HG03558 (cell line): ENCODE results near the gene CCDC57.

Experiments
- ATAC-seq: cut with Tn5 transposase; IDR thresholded peaks from one replicate; pipeline ENCODE4 v1.9.1; 2021; ENCODE audit warnings: moderate number of reproducible peaks; ENCODE audit not compliant: unreplicated experiment; ENCODE audit errors: extremely low read depth

Gene CCDC57

GRCh38 chr17:82100502-82101298, 111.9 kb downstream of the CCDC57 start:
- ATAC-seq: no peak

- ATAC-seq: no peak
These were observed 113.5 kb downstream of the CCDC57 start for GRCh38 chr17:82098939-82099763.

GRCh38 chr17:82098169-82098938, 114.3 kb downstream of the CCDC57 start, which contains the start of gene FASN:
Gene FASN, minus strand, starts transcription at chr17:82098236. Its CDS starts 1,791 bp downstream, at chr17:82096445.
- ATAC-seq: peak; percentile 63

GRCh38 chr17:82097919-82098168, 114.8 kb downstream of the CCDC57 start:
- peak; percentile 1 for ATAC-seq

- peak; percentile 3 for ATAC-seq
These were observed 115.3 kb downstream of the CCDC57 start for GRCh38 chr17:82097184-82097918.

- no peak for ATAC-seq
These were observed 115.9 kb downstream of the CCDC57 start for GRCh38 chr17:82096709-82097183.

GRCh38 chr17:82095777-82096708, 116.6 kb downstream of the CCDC57 start:
- ATAC-seq: no peak

- ATAC-seq: no peak
These were observed 117.5 kb downstream of the CCDC57 start for GRCh38 chr17:82094931-82095776.

- no peak for ATAC-seq
These were observed 119.5 kb downstream of the CCDC57 start for GRCh38 chr17:82092995-82093751.

GRCh38 chr17:82092628-82092994, 120.0 kb downstream of the CCDC57 start:
- ATAC-seq: no peak

- no peak for ATAC-seq
These were observed 120.5 kb downstream of the CCDC57 start for GRCh38 chr17:82092094-82092586.

- ATAC-seq: no peak
These were observed 121.2 kb downstream of the CCDC57 start for GRCh38 chr17:82091264-82092066.

- no peak for ATAC-seq
These were observed 121.9 kb downstream of the CCDC57 start for GRCh38 chr17:82090549-82091263.

GRCh38 chr17:82089723-82090548, 122.7 kb downstream of the CCDC57 start:
- no peak for ATAC-seq
